Stimulated activated CD8-positive, alpha-beta memory T cell treated with anti-CD3 and anti-CD28 coated beads, Interleukin-7, amount 100 ng/mL, for 48 hours (primary cell): ENCODE results near the gene C1QTNF8.

Experiments
- DNase-seq, 2 donors: peaks; one replicate each; pipeline ENCODE4 v3.0.0-alpha.2; 2020; ENCODE audit warnings: low read depth in 1 of 2; ENCODE audit errors: extremely low read depth in 1 of 2

Gene C1QTNF8

GRCh38 chr16:1127971-1128715, 32.1 kb upstream of the C1QTNF8 start:
- DNase-seq: no peak

DNA sequence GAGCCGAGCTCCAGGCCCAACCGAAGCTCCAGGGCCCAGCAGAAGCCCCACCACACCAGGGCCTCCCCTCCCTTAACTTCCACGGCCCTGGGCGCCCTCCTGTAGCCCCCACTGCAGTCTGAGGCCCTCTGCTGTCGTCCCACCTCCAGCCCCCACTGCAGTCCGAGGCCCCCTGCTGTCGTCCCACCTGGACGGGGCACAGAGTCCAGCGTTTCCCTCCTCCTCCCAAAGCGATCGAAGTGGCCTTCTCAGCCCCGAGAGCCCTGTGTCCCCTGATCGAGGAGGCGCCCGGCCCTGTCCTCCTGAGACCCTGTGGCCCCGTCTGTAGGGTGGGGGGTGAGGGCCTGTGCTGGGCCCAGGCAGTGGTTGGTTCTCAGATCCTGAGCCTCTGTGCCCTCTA, 31.1 kb upstream of the C1QTNF8 start:
- DNase-seq: no peak

DNA sequence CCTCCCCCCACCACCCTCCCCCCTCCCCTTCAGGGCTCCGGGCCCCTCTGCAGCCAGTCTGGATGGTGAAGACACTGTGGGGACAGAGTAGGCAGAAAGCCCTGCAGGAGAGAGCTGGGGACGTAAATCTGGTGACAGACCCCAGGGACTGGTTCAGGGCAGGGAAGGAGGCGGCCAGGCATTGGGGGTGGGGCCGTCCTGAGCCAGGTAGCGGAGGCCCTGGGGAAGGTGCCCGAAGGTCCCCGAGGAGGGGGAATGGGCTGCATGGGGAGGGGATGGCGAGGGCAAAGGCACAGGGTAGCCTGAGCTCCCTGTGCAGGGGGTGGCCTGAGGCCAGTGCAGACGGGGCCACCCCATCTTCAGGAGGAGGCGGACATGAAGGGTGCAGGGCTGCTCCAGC, 30.5 kb upstream of the C1QTNF8 start:
- DNase-seq: no peak

DNA sequence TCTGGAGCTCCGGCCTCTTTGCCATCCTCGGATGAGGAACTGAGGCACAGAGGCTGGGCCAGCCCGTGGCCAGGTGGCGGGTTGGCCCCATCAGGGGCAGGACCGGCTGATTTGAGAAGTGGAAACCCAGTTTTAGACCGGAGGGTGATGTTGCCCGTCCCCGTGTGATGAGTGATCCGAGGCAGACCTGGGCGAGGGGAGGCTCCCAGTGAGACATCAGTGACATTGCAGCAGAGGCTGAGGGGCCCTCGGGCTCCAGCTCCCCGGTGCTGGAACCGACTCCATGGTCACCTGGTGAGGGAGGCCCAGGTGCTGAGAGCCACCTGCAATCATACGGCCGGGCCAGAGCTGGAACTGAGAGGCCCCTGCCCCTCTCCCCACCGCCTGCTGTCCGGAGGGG, 30.0 kb upstream of the C1QTNF8 start:
- no peak for DNase-seq

DNA sequence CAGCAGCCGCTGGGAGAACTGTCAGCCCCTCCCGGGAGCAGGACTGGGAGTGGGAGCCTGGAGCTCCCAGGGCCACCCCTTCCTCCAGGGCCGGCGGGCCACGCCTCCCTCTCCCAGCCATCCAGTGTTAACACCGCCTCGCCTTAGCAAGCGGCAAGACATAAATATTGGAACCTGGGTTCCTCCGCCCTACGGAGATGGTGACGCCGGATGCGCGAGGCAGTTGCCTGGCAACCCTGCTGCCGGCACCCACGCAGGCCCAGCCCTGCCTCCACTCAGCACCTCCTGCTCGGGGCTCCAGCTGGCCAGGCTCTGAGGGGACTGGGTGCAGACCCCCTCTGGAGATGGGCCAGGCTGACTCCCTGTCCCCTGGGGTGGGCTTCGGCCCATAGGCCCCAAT, 29.4 kb upstream of the C1QTNF8 start:
- no peak for DNase-seq

GRCh38 chr16:1124795-1125194, 28.8 kb upstream of the C1QTNF8 start:
- DNase-seq: no peak

- no peak for DNase-seq
These were observed 28.2 kb upstream of the C1QTNF8 start for GRCh38 chr16:1124291-1124690.

DNA sequence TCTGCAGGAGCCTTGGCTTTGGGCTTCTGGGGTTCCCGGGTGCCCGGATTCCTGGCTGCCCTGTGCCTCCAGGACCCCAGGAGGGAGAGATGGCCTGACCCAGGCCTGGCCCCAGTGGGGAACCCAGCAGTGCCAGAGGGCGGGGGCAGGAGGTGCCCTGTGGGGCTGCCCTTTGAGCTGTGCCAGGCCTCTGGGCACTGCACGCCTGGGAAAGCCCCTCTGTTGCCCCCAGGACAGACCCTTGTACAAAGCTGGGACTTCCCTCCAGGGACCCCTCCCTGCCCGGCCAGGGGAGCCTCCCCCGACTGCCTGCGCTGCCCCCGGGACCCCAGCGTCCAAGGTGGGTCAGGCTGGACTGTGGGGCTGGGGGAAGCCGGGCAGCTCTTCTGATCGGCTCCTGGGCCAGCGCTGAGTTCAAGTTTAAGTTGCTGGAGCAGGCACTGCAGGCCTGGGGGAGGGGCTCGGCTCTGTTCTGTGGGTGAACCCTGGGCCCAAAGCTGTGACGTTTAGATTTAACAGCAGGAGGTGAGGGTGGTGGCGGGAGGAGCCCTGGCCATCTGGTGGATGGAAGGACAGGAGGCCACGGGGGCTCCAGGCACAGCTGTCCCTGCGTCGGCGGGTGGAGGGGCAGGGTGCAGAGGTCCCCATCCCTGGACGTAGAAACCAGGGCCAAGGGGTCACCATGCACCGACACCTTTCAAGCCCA, 27.6 kb upstream of the C1QTNF8 start:
- no peak for DNase-seq

DNA sequence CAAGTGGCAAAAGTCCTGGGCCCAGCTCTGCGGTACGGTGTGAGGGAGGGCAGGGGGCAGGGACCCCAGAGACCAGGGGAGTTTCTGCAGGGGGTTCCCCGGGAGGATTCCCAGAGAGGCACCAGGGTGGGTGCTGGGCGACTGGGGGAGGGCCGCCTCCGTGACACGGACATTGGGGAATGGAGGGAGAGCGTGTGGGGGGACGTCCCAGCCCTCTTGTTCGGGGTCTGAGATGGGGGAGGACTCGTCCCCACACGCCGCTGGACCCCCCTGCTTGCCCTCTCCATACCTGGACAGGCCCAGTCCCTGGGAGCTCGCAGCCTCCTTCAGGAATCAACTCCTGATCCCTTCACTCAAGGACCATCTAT, 26.3 kb upstream of the C1QTNF8 start:
- no peak for DNase-seq

DNA sequence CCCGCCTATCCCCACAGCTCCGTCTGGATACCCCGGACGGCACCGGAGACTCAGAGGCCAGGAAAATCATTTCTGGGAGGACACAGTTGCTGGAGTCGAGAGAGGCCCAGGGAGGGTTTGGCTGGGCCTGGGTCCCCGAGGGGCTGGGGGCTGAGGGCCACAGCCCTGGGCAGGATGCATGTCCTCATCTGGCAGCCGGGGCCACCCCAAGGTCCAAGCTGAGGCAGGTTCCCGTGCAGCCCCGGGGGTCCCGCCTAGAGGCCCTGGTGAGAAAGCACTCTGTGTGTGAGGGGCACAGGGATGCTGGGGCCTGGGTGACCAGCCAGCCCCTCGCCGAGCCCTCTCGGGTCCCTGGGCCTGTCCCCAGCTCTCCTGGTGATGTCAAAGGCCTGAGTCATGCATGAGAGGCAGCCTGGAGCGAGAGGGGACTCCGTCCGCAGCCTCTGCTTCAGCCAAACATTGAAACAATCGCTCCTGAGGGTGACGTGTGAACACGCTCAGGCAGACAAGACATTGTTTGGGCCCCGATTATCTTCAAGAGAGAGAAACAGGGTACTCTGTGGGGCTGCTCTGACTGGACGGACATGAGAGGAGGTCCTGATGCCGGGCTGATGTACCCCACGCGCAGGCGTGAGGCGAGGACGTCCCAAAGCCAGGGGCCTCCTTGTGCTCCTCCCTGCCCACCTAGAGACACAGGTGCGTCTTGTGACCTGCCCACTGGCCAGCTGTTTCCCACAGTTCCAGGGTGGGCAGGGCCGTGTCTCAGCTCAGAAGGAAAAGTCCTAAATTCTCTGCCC, 25.8 kb upstream of the C1QTNF8 start:
- no peak for DNase-seq

DNA sequence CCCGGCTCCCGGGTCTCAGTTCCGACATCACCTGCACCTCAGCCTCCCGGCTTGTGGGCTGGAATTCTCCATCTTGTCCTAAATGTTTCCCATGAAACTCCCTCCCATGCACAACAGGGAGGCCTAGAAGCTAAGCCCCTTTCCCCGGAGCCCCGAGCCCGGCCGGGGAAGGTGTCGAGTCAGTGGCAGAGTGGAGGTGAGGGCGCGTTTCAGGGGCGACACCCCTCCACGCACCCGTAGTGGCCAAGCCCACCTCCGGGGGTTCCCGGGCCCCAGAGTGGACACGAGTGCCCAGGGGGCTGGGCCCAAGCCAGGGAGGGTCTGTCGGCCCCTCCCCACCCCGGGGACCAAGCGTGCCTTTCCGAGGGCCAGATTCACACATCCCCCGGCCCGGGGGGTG, 25.0 kb upstream of the C1QTNF8 start:
- no peak for DNase-seq

GRCh38 chr16:1120577-1120941, 24.5 kb upstream of the C1QTNF8 start:
- DNase-seq: no peak

- no peak for DNase-seq
These were observed 23.9 kb upstream of the C1QTNF8 start for GRCh38 chr16:1119766-1120576.

- no peak for DNase-seq
These were observed 23.1 kb upstream of the C1QTNF8 start for GRCh38 chr16:1119129-1119528.

DNA sequence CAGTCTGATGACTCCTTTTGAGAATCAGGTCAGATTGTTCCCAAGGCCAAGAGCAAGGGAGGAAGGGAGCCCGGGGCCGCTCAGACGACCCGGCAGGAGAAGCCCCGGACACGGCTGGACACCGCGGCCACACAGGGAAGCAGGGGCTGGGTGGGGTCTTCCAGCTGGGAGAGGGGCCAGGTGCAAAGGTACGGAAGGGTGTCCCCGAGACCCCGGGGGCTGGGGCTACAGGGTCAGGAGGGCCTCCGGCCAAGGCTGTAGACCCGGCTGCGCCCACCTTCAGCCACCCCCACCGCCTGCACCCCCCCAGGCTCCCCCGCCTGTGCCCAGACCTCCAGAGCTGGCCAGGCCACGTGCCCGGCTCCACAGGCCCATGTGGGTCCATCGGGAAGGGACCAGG, 21.9 kb upstream of the C1QTNF8 start:
- DNase-seq: no peak

DNA sequence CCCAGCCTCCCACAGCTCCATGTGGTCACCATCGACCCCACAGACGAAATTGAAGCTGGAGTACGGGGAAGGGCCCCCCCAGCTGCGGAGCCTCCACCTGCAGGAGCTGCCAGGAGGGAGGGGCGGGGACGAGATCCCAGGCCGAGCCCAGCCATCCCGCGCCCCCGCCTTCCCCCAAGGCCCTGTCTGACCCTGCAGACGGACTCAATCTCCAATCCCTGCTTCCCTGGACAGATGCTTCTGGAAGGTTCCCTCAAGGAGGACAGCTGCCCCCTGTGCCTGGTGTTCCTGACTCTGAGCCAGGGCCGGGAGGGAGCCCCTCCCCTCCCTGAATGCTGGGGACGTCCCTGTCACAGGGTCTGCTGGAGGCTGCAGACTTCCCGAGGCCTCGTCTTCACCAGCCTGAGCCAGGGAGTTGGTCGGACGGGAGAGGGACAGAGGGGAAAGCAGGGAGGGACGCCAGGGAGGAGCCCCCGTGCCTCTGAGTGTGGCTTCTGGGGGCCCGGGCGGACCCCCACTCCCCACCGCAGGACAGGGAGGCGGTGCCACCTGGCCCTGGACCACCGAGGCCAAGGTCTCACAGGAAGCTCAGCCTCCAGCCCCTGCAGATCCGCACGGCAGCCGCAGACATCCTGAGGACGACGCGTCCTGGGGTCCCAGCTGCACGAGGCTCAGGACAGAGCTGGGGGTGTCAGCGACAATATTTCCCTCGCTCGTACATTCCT, 21.3 kb upstream of the C1QTNF8 start:
- no peak for DNase-seq

DNA sequence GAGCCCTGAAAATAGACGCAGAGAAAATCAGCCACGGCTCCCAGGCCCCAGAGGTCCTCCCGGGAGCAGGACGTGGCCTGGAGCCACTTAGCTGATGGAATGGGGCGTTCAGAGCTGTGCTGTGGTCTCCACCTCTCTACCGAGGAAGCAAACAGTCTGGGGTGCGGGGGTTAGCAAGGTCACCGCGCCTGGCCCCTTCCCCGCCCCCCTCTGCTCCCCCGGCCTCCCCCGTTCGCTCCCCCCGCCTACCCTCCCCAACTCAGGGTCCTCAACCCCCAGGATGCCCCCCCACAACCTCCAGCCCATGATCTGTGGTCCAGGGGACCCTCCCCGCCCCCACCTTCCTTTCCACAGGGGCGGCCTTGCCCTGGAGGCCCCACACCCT, 20.6 kb upstream of the C1QTNF8 start:
- no peak for DNase-seq

- no peak for DNase-seq
These were observed 18.0 kb upstream of the C1QTNF8 start for GRCh38 chr16:1113889-1114526.

GRCh38 chr16:1113489-1113888, 17.4 kb upstream of the C1QTNF8 start:
- no peak for DNase-seq
